Dermis microvascular lymphatic vessel endothelial cell (primary cell): Measurements from ENCODE around the gene PTPRE. TPM values are rescaled to one million over a fixed set of nuclear protein-coding genes. Genes with fewer than 3 reads are reported as not detected.
A peak's percentile ranks its signal among the peaks of the same experiment; 100 is the strongest.
"Not testable (repeated sequence)": the region's sequence is repeated elsewhere in the genome, so short reads cannot be mapped to it uniquely, and the experiment has no call there.

Experiments
- DNase-seq, 2 donors: peaks; one replicate each; pipeline versions ENCODE4 v3.0.0 to v3.0.0-alpha.2; 2010; ENCODE audit warnings: low read depth in 2 of 2
- total RNA-seq: library from RNA; depleted of rRNA; stranded (reverse); fragments of >200 nt; gene quantifications from 2 replicates; pipeline ENCODE4 v1.2.1, GENCODE V29; 2014

The PTPRE gene
- total RNA-seq, 1 donor from 2014 or later: 117 TPM

GRCh38 chr10:127979045-127979444, 72.1 kb downstream of the PTPRE start:
- peak in 1 of 2 donors; percentile 87 for DNase-seq

GRCh38 chr10:127979566-127979965, 72.7 kb downstream of the PTPRE start:
- DNase-seq: no peak

GRCh38 chr10:127980898-127981297, 74.0 kb downstream of the PTPRE start:
- no peak for DNase-seq

GRCh38 chr10:127982601-127983000, 75.7 kb downstream of the PTPRE start:
- no peak for DNase-seq

- DNase-seq: peak in 1 of 2 donors; percentile 56
Observed at GRCh38 chr10:127983344-127984100, 76.6 kb downstream of the PTPRE start.

GRCh38 chr10:127984945-127985344, 78.0 kb downstream of the PTPRE start:
- DNase-seq: no peak

GRCh38 chr10:127986531-127987466, 79.9 kb downstream of the PTPRE start:
- peak; percentile 84 to 85 for DNase-seq

GRCh38 chr10:127987467-127988380, 80.8 kb downstream of the PTPRE start:
- DNase-seq: peak; percentile 81 to 82

- peak; percentile 97 to 98 for DNase-seq
Observed at GRCh38 chr10:127989481-127990012, 82.6 kb downstream of the PTPRE start.

- DNase-seq: not testable (repeated sequence)
Observed at GRCh38 chr10:127990132-127990788, 83.4 kb downstream of the PTPRE start.

- DNase-seq: peak; percentile 93 to 97
Observed at GRCh38 chr10:127990846-127991542, 84.1 kb downstream of the PTPRE start.

- peak in 1 of 2 donors; percentile 84 for DNase-seq
Observed at GRCh38 chr10:127991543-127992255, 84.8 kb downstream of the PTPRE start.

GRCh38 chr10:127992376-127992775, 85.5 kb downstream of the PTPRE start:
- DNase-seq: no peak

GRCh38 chr10:127993056-127993690, 86.3 kb downstream of the PTPRE start:
- no peak for DNase-seq

GRCh38 chr10:127995939-127996338, 89.0 kb downstream of the PTPRE start:
- no peak for DNase-seq

- DNase-seq: no peak
Observed at GRCh38 chr10:127996586-127996985, 89.7 kb downstream of the PTPRE start.

GRCh38 chr10:127997271-127997670, 90.4 kb downstream of the PTPRE start:
- no peak for DNase-seq

- DNase-seq: peak; percentile 83 to 84
Observed at GRCh38 chr10:127997937-127998336, 91.0 kb downstream of the PTPRE start.
